Pancreas (tissue), 10 donors: ENCODE data around the gene SAMD4B. TPM values are rescaled to one million over a fixed set of nuclear protein-coding genes. Genes with fewer than 3 reads are reported as not detected.

Experiments used
- ATAC-seq, 4 donors: fragments of 200-7000 bp; cut with Tn5 transposase; one replicate each; pipeline versions ENCODE4 v1.8.0 to v1.9.1; 2020; ENCODE audit warnings: mild to moderate bottlenecking in 4 of 4, moderate library complexity in 4 of 4
- DNase-seq, 6 donors: peaks; one replicate each; pipeline ENCODE4 v3.0.0-alpha.2; 2020
- FAIRE-seq: peaks from 2 replicates; lab custom pipeline; 2012; peaks lifted over from hg19 to GRCh38; lab: Jason Lieb, UNC
- H3K27ac ChIP-seq, 4 donors: fragments of 200-600 bp; sonication (generic); 1 replicate in 3 of 4; 2 replicates in 1 of 4; pipeline versions ENCODE4 v1.5.0 to v1.8.0; 2020
- H3K27me3 ChIP-seq, 4 donors: fragments of 200-600 bp; one replicate each; pipeline ENCODE4 v1.8.0; 2021
- H3K36me3 ChIP-seq, 3 donors: fragments of 200-600 bp; sonication (generic) in 1 of 3; one replicate each; pipeline versions ENCODE4 v1.5.0 to v1.8.0; 2020 to 2021
- H3K4me1 ChIP-seq, 3 donors: fragments of 200-600 bp; one replicate each; pipeline ENCODE4 v1.8.0; 2021
- H3K4me3 ChIP-seq, 4 donors: fragments of 200-600 bp; sonication (generic) in 2 of 4; one replicate each; pipeline versions ENCODE4 v1.5.0 to v1.8.0; 2020 to 2021
- H3K9me3 ChIP-seq, 4 donors: fragments of 200-600 bp; one replicate each; pipeline ENCODE4 v1.8.0; 2021
- WGBS, 2 donors: extraction: QIAGEN DNeasy Blood & Tissue Kit; methylation state at CpG; one replicate each; pipeline ENCODE4 v1.1.7; 2013; 5-methylcytosine and 5-hydroxymethylcytosine counted together
- intact Hi-C, 3 donors: fragments of 100-400 bp; cut with DNase I; formaldehyde crosslinking; loops; one replicate each; pipeline versions ENCODE4 v1.11.1 to v1.14.2; 2022
- polyA plus RNA-seq, 2 donors: library from polyadenylated mRNA; stranded (reverse); fragments of 200-250 nt; gene quantifications; one replicate each; pipeline ENCODE4 v1.2.3, GENCODE V29; 2013
- total RNA-seq, 6 donors: library from RNA; stranded (reverse); fragmentation: NEBNext Ultra II Directional in 4 of 6; extraction: Animal tissue kit (Norgen Biotek cat#: 25700) in 4 of 6; gene quantifications; one replicate each; pipeline versions ENCODE4 v1.2.1 to v1.2.4, GENCODE V29; 2021 to 2023
- TF ChIP-seq, protein P1 (sequence below), 4 donors: fragments of 200-600 bp; sonication (generic) in 3 of 4; IDR thresholded peaks; one replicate each; pipeline versions ENCODE4 v1.5.0 to v1.8.0; 2021; ENCODE audit warnings: antibody characterized with exemption in 4 of 4
- donor health status: healthy with polysubstance abuse.
- donor health status: DM: no; HTN: no; CAD: no; lungs with moderate emphysema.
- donor health status: DM: no; HTN: no; CAD: no.
- donor health status: control.
- donor health status: control.
- donor health status: Bipolar disorder and iron deficiency.
- donor health status: DM: yes; HTN: yes; CAD: no.
- donor health status: DM: no; HTN: no; CAD: no.
- donor health status: DM: no; HTN: no; CAD: no.
- donor health status: DM: yes; HTN: yes; CAD: no.

The SAMD4B gene
- total and polyA plus RNA-seq, 8 donors: 24.1 to 106 (median 33.6) TPM

DNA sequence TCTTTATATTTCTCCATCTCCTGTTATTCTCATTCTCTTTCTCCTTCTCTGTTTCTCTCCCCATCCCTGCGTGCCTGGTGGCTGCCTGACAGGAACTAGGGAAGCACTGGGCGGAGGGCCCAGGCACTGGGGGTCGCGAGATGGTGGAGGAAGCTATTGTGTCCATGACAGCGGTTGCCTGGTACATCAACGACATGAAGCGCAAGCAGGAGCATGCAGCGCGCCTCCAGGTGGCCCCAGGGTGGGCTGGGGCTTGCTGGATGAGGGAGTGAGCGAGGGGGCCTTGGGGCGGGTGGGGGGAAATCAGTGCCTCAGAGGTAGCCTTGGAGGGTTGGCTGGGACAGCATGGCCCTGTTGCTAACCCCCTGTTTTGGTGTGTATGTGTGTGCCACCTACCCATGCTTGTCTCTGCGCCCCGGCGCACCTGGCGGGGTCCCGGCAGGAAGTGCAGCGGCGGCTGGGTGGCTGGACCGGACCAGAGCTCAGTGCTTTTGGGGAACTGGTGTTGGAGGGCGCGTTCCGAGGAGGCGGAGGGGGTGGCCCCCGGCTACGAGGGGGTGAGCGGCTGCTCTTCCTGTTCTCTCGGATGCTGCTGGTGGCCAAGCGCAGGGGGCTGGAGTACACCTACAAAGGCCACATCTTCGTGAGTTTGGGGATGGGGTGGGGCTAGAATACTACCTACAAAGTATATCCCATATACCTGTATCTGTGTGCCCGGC, 75.4 kb downstream of the SAMD4B start:
- intact Hi-C loops: no loop called here
- Histone ChIP-seq H3K27ac (no peak overlapping the region), H3K9me3 (no peaks in the 10 kb centered on the region), H3K36me3 (no peaks in the 10 kb centered on the region), H3K4me3 (no peak overlapping the region), H3K4me1 (no peaks in the 10 kb centered on the region), H3K27me3 (no peaks in the 10 kb centered on the region)
- DNase-seq: no peak
- FAIRE-seq: no peak
- TF ChIP-seq, protein P1, sequence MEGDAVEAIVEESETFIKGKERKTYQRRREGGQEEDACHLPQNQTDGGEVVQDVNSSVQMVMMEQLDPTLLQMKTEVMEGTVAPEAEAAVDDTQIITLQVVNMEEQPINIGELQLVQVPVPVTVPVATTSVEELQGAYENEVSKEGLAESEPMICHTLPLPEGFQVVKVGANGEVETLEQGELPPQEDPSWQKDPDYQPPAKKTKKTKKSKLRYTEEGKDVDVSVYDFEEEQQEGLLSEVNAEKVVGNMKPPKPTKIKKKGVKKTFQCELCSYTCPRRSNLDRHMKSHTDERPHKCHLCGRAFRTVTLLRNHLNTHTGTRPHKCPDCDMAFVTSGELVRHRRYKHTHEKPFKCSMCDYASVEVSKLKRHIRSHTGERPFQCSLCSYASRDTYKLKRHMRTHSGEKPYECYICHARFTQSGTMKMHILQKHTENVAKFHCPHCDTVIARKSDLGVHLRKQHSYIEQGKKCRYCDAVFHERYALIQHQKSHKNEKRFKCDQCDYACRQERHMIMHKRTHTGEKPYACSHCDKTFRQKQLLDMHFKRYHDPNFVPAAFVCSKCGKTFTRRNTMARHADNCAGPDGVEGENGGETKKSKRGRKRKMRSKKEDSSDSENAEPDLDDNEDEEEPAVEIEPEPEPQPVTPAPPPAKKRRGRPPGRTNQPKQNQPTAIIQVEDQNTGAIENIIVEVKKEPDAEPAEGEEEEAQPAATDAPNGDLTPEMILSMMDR (IDR thresholded peaks at IDR 0.05): no peak
- 86 to 91% methylated on average over 30 of the region's 30 CpGs for WGBS, 2 donors
- no peak for ATAC-seq

DNA sequence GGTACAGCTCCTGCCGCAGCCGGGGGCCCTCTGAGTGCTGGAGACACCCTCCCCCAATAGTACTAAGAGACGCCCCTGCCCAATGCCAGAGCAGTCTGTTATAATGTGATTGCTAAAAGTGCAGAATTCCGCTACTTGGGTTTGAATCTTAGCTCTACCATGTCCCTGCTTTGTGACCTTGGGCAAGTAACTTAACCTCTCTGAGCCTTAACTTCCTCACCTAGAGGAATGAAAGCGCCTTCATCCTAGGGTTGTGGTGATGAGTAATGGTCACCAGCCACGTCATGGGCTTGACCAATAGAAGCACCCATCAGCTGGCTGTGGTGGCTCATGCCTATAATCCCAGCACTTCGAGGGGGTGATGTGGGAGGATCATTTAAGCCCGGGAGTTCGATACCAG, 76.8 kb downstream of the SAMD4B start:
- no peak for FAIRE-seq
- no peak for DNase-seq
- no peak for ATAC-seq
- intact Hi-C loops: no loop called here
- WGBS, 2 donors: 82 to 90% methylated on average over 9 of the region's 9 CpGs
- TF ChIP-seq, protein P1 (IDR thresholded peaks at IDR 0.05): no peak
- Histone ChIP-seq H3K27ac (no peak overlapping the region), H3K36me3 (no peaks in the 10 kb centered on the region), H3K27me3 (no peaks in the 10 kb centered on the region), H3K9me3 (no peaks in the 10 kb centered on the region), H3K4me1 (no peaks in the 10 kb centered on the region), H3K4me3 (no peak overlapping the region)

DNA sequence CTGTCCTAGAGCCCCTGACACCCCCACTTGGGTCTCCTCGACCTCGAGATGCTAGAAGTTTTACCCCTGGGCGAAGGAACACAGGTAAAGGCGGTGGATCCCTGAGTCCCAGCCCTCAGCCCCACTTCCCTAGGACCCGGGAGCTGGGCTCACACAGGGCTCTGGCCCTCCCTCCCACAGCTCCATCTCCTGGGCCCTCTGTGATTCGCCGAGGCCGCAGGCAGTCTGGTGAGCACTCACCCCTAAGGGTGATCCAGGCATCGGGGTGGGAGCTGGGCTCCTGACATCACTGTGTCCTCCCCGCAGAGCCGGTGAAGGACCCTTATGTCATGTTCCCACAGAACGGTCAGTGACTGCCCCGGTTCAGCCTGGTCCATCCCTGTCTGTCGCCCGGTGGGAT, 78.5 kb downstream of the SAMD4B start:
- no peak for FAIRE-seq
- intact Hi-C loops: no loop called here
- Histone ChIP-seq H3K27me3 (no peaks in the 10 kb centered on the region), H3K4me3 (no peak overlapping the region), H3K27ac (no peak overlapping the region), H3K9me3 (no peaks in the 10 kb centered on the region), H3K36me3 (no peaks in the 10 kb centered on the region), H3K4me1 (no peaks in the 10 kb centered on the region)
- WGBS, 2 donors: 78 to 86% methylated on average over 15 of the region's 15 CpGs
- no peak for ATAC-seq
- TF ChIP-seq, protein P1 (IDR thresholded peaks at IDR 0.05): no peak
- DNase-seq: no peak

DNA sequence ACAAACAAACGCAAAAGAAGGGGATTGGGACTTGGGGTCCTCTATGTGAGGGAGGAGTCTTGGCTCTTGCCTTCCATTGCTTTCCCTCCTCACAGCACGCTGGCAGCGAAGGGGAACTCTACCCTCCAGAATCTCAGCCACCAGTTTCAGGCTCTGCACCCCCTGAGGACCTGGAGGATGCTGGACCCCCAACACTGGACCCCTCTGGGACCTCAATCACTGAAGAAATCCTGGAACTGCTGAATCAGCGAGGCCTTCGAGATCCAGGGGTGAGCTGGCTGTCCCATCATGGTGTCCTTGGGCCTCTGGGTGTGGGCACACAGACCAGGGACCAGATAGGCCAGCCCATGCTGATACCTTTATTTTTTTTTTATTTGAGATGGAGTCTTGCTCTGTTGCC, 79.8 kb downstream of the SAMD4B start:
- Histone ChIP-seq H3K27me3 (no peaks in the 10 kb centered on the region), H3K9me3 (no peaks in the 10 kb centered on the region), H3K36me3 (no peaks in the 10 kb centered on the region), H3K27ac (no peak overlapping the region), H3K4me3 (no peak overlapping the region), H3K4me1 (no peaks in the 10 kb centered on the region)
- FAIRE-seq: no peak
- DNase-seq: no peak
- no peak for ATAC-seq
- 85 to 93% methylated on average over 5 of the region's 5 CpGs for WGBS, 2 donors
- intact Hi-C loops: no loop called here
- TF ChIP-seq, protein P1 (IDR thresholded peaks at IDR 0.05): no peak
